Body of pancreas (tissue), 4 donors: ENCODE data around the gene CLASP1. TPM values are rescaled to one million over a fixed set of nuclear protein-coding genes. Genes with fewer than 3 reads are reported as not detected.
"Not testable (repeated sequence)": the region's sequence is repeated elsewhere in the genome, so short reads cannot be mapped to it uniquely, and the experiment has no call there.

Experiments
- ATAC-seq: fragments of 150-250 bp; one replicate; pipeline ENCODE4 v1.9.1; 2016
- DNase-seq, 4 donors: peaks; one replicate each; pipeline ENCODE4 v3.0.0-alpha.2; 2019
- H3K27ac ChIP-seq, 4 donors: fragments of 200-600 bp; sonication (generic); 1 replicate in 3 of 4; 2 replicates in 1 of 4; pipeline versions ENCODE4 v1.5.1 to v1.6.1; 2016 to 2019; ENCODE audit warnings: mild to moderate bottlenecking in 1 of 4, mixed read lengths in 1 of 4, moderate library complexity in 1 of 4
- H3K27me3 ChIP-seq, 2 donors: fragments of 200-600 bp; sonication (generic); one replicate each; pipeline ENCODE4 v1.6.0; 2016; ENCODE audit warnings: mild to moderate bottlenecking in 1 of 2
- H3K36me3 ChIP-seq, 2 donors: fragments of 200-600 bp; sonication (generic); replicated peaks in 1 of 2; 2 replicates each; pipeline ENCODE4 v1.5.1; 2016; ENCODE audit warnings: low read depth in 2 of 2; ENCODE audit not compliant: insufficient read depth in 1 of 2
- H3K4me1 ChIP-seq: fragments of 200-600 bp; sonication (generic); one replicate; pipeline ENCODE4 v1.6.0; 2016
- H3K4me3 ChIP-seq, 2 donors: fragments of 200-600 bp; sonication (generic); 1 replicate in 1 of 2; 2 replicates in 1 of 2; pipeline ENCODE4 v1.5.1; 2016 to 2019
- H3K9me3 ChIP-seq, 3 donors: fragments of 200-600 bp; sonication (generic); 1 replicate in 2 of 3; 2 replicates in 1 of 3; pipeline ENCODE4 v1.5.1; 2016
- POLR2A ChIP-seq, 3 donors: fragments of 450-650 bp; IDR thresholded peaks; one replicate each; pipeline ENCODE4 v1.6.1; 2016; ENCODE audit warnings: antibody characterized with exemption in 3 of 3, mild to moderate bottlenecking in 2 of 3
- WGBS, 2 donors: methylation state at CpG; one replicate each; pipeline ENCODE4 v1.1.5; 2017; 5-methylcytosine and 5-hydroxymethylcytosine counted together
- intact Hi-C: fragments of 100-400 bp; cut with DNase I; formaldehyde crosslinking; loops from one replicate; pipeline ENCODE4 v1.15.1; 2023
- total RNA-seq, 2 donors: library from RNA; depleted of rRNA; stranded (reverse); fragments of >200 nt; gene quantifications; one replicate each; pipeline ENCODE4 v1.1.0, GENCODE V29; 2016
- TF ChIP-seq, protein P1 (sequence below), 7 experiments: fragments of 450-650 bp in 4 of 7; fragments of 200-600 bp in 3 of 7; sonication (generic) in 3 of 7; IDR thresholded peaks; one replicate each; pipeline ENCODE4 v1.5.1; 2016 to 2019; ENCODE audit warnings: antibody characterized with exemption in 7 of 7

Gene CLASP1
- total RNA-seq, 2 donors from 2014 or later = 28.5 to 44.2 TPM

DNA sequence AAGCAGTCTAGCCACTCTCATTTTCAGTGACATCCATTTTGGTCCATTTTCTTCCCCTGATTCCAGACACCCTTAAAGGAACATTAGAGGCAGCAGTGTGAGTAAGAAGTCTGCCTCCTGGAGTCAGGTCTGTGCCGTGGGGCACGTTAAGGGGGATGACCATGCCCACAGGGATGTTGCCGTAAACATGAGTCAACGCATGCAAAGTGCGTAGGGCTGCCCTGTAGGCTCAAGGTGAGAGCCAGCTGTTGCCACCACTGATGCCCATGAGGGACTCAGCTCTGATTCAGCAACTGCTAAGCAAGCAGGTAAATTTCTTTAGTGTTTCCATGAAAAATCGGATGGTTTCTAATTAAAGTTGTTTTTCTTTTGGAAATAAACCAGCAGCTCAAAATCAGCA is 302.9 kb downstream of the CLASP1 start:
- intact Hi-C loops = no loop called here
- no peak for DNase-seq
- TF ChIP-seq, protein P1, sequence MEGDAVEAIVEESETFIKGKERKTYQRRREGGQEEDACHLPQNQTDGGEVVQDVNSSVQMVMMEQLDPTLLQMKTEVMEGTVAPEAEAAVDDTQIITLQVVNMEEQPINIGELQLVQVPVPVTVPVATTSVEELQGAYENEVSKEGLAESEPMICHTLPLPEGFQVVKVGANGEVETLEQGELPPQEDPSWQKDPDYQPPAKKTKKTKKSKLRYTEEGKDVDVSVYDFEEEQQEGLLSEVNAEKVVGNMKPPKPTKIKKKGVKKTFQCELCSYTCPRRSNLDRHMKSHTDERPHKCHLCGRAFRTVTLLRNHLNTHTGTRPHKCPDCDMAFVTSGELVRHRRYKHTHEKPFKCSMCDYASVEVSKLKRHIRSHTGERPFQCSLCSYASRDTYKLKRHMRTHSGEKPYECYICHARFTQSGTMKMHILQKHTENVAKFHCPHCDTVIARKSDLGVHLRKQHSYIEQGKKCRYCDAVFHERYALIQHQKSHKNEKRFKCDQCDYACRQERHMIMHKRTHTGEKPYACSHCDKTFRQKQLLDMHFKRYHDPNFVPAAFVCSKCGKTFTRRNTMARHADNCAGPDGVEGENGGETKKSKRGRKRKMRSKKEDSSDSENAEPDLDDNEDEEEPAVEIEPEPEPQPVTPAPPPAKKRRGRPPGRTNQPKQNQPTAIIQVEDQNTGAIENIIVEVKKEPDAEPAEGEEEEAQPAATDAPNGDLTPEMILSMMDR (IDR thresholded peaks at IDR 0.05) = no peak
- TF ChIP-seq POLR2A (IDR thresholded peaks at IDR 0.05) = no peak
- Histone ChIP-seq H3K36me3 (peaks cover 6 to 44% of the 10 kb centered on the region in 2 donors), H3K4me3 (no peak overlapping the region), H3K27me3 (no peaks in the 10 kb centered on the region), H3K4me1 (no peaks in the 10 kb centered on the region), H3K27ac (no peak overlapping the region), H3K9me3 (no peaks in the 10 kb centered on the region)
- no peak for ATAC-seq
- 80 to 86% methylated on average over 6 of the region's 6 CpGs for WGBS, 2 donors

- Histone ChIP-seq H3K27ac (no peak overlapping the region), H3K36me3 (peaks cover 6 to 40% of the 10 kb centered on the region in 2 donors), H3K9me3 (no peaks in the 10 kb centered on the region), H3K4me3 (no peak overlapping the region), H3K27me3 (no peaks in the 10 kb centered on the region), H3K4me1 (no peaks in the 10 kb centered on the region)
- TF ChIP-seq, protein P1 (IDR thresholded peaks at IDR 0.05) = no peak
- no peak for ATAC-seq
- 94 to 95% methylated on average over 3 of the region's 3 CpGs for WGBS, 2 donors
- no peak for DNase-seq
- intact Hi-C loops = no loop called here
Measured at GRCh38 chr2:121345887-121346286, 303.4 kb downstream of the CLASP1 start.

DNA sequence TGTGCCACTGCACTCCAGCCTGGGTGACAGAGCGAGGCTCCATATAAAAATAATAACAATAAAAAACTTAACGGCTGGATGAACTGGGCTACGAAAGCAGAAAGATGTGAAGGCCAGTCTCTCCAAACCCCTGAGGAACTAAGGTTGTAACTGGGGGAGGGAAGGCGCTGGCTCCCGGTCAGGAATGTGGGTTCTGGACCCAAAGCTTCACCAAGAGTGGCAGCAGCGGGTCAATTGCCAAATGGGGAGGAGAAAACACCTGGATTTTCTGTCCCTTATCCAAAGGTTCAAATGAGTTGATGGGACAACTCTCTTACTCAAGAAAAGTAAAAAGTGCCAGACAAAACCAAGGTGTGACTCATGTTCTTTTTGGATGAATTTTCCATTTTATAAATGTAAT is 304.2 kb downstream of the CLASP1 start:
- DNase-seq (no peak), ATAC-seq (no peak)
- TF ChIP-seq, protein P1 (IDR thresholded peaks at IDR 0.05) = no peak
- no peak for TF ChIP-seq POLR2A (IDR thresholded peaks at IDR 0.05)
- intact Hi-C loops = no loop called here
- H3K36me3 ChIP-seq = peaks cover 6 to 40% of the 10 kb centered on the region in 2 donors
- WGBS, 2 donors = 88 to 95% methylated on average over 6 of the region's 6 CpGs
- no peaks in the 10 kb centered on the region for H3K9me3 ChIP-seq
- no peaks in the 10 kb centered on the region for H3K27me3 ChIP-seq
- no peak overlapping the region for H3K4me3 ChIP-seq
- no peak overlapping the region for H3K27ac ChIP-seq
- no peaks in the 10 kb centered on the region for H3K4me1 ChIP-seq

- 92 to 95% methylated on average over 12 of the region's 12 CpGs for WGBS, 2 donors
- H3K4me3 ChIP-seq, intact Hi-C loops, H3K9me3 ChIP-seq, H3K27ac ChIP-seq, H3K27me3 ChIP-seq, DNase-seq, ATAC-seq, H3K4me1 ChIP-seq: not testable (repeated sequence)
- peaks cover 13 to 44% of the 10 kb centered on the region in 2 donors for H3K36me3 ChIP-seq
Measured at GRCh38 chr2:121343828-121344399, 305.3 kb downstream of the CLASP1 start.

DNA sequence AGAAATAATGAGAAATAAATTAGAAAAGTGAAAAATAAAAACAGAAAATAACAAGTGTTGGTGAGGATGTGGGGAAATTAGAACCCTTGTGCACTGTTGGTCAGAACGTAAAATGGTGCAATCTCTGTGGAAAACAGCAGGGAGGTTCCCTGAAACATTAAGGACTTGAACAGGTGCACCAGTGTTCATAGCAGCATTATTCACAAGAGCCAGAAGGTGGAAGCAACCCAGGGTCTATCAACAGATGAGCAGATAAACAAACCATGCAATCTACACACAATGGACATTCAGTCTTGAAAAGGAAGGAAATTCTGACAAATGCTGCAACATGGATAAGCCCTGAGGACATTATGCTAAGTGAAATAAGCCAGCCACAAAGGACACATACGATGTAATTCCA is 306.1 kb downstream of the CLASP1 start:
- ATAC-seq (no peak), DNase-seq (no peak)
- no peaks in the 10 kb centered on the region for H3K4me1 ChIP-seq
- 55 to 100% methylated on average over 2 of the region's 2 CpGs for WGBS, 2 donors
- H3K27ac ChIP-seq = no peak overlapping the region
- H3K9me3 ChIP-seq = no peaks in the 10 kb centered on the region
- no peak overlapping the region for H3K4me3 ChIP-seq
- H3K36me3 ChIP-seq = peaks cover 8 to 39% of the 10 kb centered on the region in 2 donors
- no peaks in the 10 kb centered on the region for H3K27me3 ChIP-seq
- no peak for TF ChIP-seq POLR2A (IDR thresholded peaks at IDR 0.05)
- TF ChIP-seq, protein P1 (IDR thresholded peaks at IDR 0.05) = no peak
- intact Hi-C loops = no loop called here
